OCI-LY7 (cell line): ENCODE results near the gene PRPF38B. TPM values are rescaled to one million over a fixed set of nuclear protein-coding genes. Genes with fewer than 3 reads are reported as not detected.

ENCODE experiments used
- BruUV-seq: library from RNA; stranded (reverse); fragments of 400-500 nt; replicated peaks from 2 replicates; lab custom pipeline; 2021; lab: Mats Ljungman, UMichigan
- CTCF ChIA-PET: fragments of 300-600 bp; sonication (Branson Sonifier 250); formaldehyde crosslinking; loops from one replicate; lab custom pipeline; 2022; ENCODE audit warnings: antibody characterized with exemption; ENCODE audit not compliant: unreplicated experiment; lab: Charles Lee
- POLR2A ChIA-PET: fragments of 300-600 bp; sonication (Branson Sonifier 250); formaldehyde crosslinking; loops from one replicate; lab custom pipeline; 2022; ENCODE audit warnings: antibody characterized with exemption; lab: Charles Lee
- DNase-seq: peaks from one replicate; pipeline ENCODE4 v3.0.0-alpha.2; 2015; ENCODE audit warnings: low spot score
- H2AFZ ChIP-seq: fragments of 200-600 bp; sonication (generic), shearing (Covaris generic); 2 replicates; pipeline ENCODE4 v1.6.1; 2014; ENCODE audit warnings: mild to moderate bottlenecking, antibody characterized with exemption, low read length, moderate library complexity
- H3K27ac ChIP-seq: fragments of 200-600 bp; sonication (generic); 2 replicates; pipeline ENCODE4 v1.5.1; 2014; ENCODE audit warnings: mixed run types, low read depth, mild to moderate bottlenecking, moderate library complexity, low read length, inconsistent platforms; ENCODE audit not compliant: poor library complexity, severe bottlenecking
- H3K36me3 ChIP-seq: fragments of 200-600 bp; sonication (generic); 2 replicates; pipeline ENCODE4 v1.6.1; 2014; ENCODE audit warnings: mild to moderate bottlenecking, antibody characterized with exemption, low read length, moderate library complexity, mixed read lengths; ENCODE audit not compliant: insufficient read depth
- H3K4me1 ChIP-seq: fragments of 200-600 bp; sonication (generic); 2 replicates; pipeline ENCODE4 v1.5.1; 2014; ENCODE audit warnings: mild to moderate bottlenecking, low read length; ENCODE audit not compliant: insufficient read depth, poor library complexity, severe bottlenecking
- H3K4me2 ChIP-seq: fragments of 200-600 bp; sonication (generic); 2 replicates; pipeline ENCODE4 v1.6.1; 2014; ENCODE audit warnings: mild to moderate bottlenecking, low read length
- H3K4me3 ChIP-seq: fragments of 200-600 bp; sonication (generic); 2 replicates; pipeline ENCODE4 v1.5.1; 2014; ENCODE audit warnings: mild to moderate bottlenecking, low read depth, low read length; ENCODE audit not compliant: poor library complexity, severe bottlenecking
- H3K79me2 ChIP-seq: fragments of 200-600 bp; sonication (generic); 2 replicates; pipeline ENCODE4 v1.6.1; 2016; ENCODE audit warnings: low read depth, mild to moderate bottlenecking, low read length, moderate library complexity, mixed read lengths; ENCODE audit not compliant: insufficient read depth
- H3K9me2 ChIP-seq: fragments of 200-600 bp; sonication (generic); 2 replicates; pipeline ENCODE4 v1.6.1; 2016; ENCODE audit warnings: mild to moderate bottlenecking, low read length, mixed read lengths; ENCODE audit not compliant: insufficient read depth
- H3K9me3 ChIP-seq: fragments of 200-600 bp; sonication (generic); 2 replicates; pipeline ENCODE4 v1.6.1; 2014; ENCODE audit warnings: mild to moderate bottlenecking, mixed run types, low read length, mixed read lengths
- H4K20me1 ChIP-seq: fragments of 200-600 bp; sonication (generic); 2 replicates; pipeline ENCODE4 v1.6.1; 2014; ENCODE audit warnings: mild to moderate bottlenecking, antibody characterized with exemption, low read length, moderate library complexity, mixed read lengths; ENCODE audit not compliant: insufficient read depth
- EZH2phosphoT487 ChIP-seq: fragments of 200-600 bp; sonication (generic); IDR thresholded peaks from 2 replicates; pipeline ENCODE4 v1.6.1; 2018; ENCODE audit warnings: low read depth, borderline replicate concordance, mild to moderate bottlenecking, mixed run types, antibody characterized with exemption, low read length, moderate library complexity, mixed read lengths
- intact Hi-C: fragments of 100-400 bp; cut with micrococcal nuclease; formaldehyde crosslinking; loops from one replicate; pipeline ENCODE4 v1.10.0; 2022; ENCODE audit not compliant: unreplicated experiment
- total RNA-seq, 2 experiments: library from RNA; depleted of rRNA in 1 of 2; stranded (reverse); fragments of >200 nt in 1 of 2; shearing (Covaris generic) in 1 of 2; gene quantifications; 2 replicates each; pipeline ENCODE4 v1.2.3, GENCODE V29; 2014 to 2022
- TF ChIP-seq, protein P1 (sequence below): fragments of 200-600 bp; sonication (generic); conservative IDR thresholded peaks from 2 replicates; pipeline ENCODE4 v1.5.1; 2014; ENCODE audit warnings: mild to moderate bottlenecking, antibody characterized with exemption, low read length, moderate library complexity, mixed read lengths

The PRPF38B gene
- total RNA-seq, 2 experiments from 2014 or later, result 47.4 to 73.8 TPM

DNA sequence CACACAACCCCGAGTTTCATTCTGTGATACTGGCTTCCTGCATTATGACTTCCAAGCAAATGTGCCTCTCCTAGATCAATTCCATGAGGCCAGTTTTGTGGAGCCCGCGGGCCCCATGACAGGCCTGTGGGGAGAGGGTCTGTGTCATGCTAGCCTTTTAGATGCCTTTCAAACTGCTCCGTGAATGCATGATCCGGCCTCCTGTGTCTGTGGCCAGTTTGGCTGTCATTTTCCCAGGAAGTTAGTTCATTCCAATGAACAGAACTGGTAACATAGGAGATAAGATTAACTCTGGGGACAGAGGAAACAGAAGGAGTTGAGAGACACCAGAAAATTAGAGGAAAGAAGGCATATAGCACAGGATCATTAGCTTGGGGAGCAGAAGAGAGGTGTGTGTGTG is 23.8 kb downstream of the PRPF38B start:
- TF ChIP-seq EZH2phosphoT487, result no peak
- TF ChIP-seq, protein P1, sequence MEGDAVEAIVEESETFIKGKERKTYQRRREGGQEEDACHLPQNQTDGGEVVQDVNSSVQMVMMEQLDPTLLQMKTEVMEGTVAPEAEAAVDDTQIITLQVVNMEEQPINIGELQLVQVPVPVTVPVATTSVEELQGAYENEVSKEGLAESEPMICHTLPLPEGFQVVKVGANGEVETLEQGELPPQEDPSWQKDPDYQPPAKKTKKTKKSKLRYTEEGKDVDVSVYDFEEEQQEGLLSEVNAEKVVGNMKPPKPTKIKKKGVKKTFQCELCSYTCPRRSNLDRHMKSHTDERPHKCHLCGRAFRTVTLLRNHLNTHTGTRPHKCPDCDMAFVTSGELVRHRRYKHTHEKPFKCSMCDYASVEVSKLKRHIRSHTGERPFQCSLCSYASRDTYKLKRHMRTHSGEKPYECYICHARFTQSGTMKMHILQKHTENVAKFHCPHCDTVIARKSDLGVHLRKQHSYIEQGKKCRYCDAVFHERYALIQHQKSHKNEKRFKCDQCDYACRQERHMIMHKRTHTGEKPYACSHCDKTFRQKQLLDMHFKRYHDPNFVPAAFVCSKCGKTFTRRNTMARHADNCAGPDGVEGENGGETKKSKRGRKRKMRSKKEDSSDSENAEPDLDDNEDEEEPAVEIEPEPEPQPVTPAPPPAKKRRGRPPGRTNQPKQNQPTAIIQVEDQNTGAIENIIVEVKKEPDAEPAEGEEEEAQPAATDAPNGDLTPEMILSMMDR, result no peak
- Histone ChIP-seq H3K4me3 (no peak overlapping the region), H3K4me1 (no peaks in the 10 kb centered on the region), H3K4me2 (no peak overlapping the region), H3K36me3 (no peaks in the 10 kb centered on the region), H3K9me2 (no peaks in the 10 kb centered on the region), H3K79me2 (no peaks in the 10 kb centered on the region), H2AFZ (no peak overlapping the region), H3K27ac (no peak overlapping the region), H4K20me1 (no peaks in the 10 kb centered on the region), H3K9me3 (no peaks in the 10 kb centered on the region)
- intact Hi-C loops, result no loop called here
- POLR2A ChIA-PET, result no interaction called here
- no peak for DNase-seq
- CTCF ChIA-PET, result no interaction called here
- no TSS peak for BruUV-seq

DNA sequence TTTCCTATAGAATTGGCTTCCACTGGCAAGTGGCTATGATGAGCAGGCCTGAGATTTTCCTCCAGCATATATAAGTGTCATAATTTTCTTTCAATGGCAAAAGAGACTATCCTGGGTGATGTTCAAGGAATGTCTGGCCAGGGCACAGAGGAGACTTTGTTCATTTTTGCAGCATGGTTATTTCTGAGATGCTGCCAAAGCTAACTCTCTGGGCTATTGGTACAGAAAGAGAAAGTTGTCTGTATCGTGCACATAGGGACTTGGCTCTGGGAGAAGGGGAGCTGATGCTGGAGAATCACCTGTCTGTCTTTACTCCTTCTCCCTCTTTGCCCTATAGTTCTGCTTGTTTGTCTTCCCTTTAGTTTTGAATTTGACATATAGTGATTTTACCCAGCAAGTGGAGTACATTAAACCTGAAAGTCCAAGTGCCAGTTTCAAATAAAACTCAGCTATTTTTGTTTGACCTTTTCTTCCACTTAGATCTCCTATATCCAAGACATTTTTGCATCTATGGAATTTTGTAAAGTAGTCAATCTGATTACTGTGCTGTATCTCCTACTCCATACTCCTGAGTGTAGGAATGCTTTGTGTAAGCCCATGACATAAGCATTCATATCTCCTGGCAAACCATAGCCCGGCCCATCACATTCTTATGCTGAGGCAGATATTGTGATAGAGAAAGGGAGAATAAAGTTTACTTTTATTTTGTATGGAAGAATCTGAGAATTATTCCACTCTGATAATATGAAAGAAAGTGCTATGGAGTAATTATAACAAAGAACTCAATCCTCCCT is 24.5 kb downstream of the PRPF38B start:
- no peak for DNase-seq
- Histone ChIP-seq H3K4me2 (no peak overlapping the region), H4K20me1 (no peaks in the 10 kb centered on the region), H2AFZ (no peak overlapping the region), H3K36me3 (no peaks in the 10 kb centered on the region), H3K9me3 (no peaks in the 10 kb centered on the region), H3K9me2 (no peaks in the 10 kb centered on the region), H3K27ac (no peak overlapping the region), H3K4me1 (no peaks in the 10 kb centered on the region), H3K79me2 (no peaks in the 10 kb centered on the region), H3K4me3 (no peak overlapping the region)
- ChIA-PET POLR2A (no interaction called here), CTCF (no interaction called here)
- intact Hi-C loops, result no loop called here
- BruUV-seq, result no TSS peak
- TF ChIP-seq, protein P1, result no peak
- TF ChIP-seq EZH2phosphoT487, result no peak

DNA sequence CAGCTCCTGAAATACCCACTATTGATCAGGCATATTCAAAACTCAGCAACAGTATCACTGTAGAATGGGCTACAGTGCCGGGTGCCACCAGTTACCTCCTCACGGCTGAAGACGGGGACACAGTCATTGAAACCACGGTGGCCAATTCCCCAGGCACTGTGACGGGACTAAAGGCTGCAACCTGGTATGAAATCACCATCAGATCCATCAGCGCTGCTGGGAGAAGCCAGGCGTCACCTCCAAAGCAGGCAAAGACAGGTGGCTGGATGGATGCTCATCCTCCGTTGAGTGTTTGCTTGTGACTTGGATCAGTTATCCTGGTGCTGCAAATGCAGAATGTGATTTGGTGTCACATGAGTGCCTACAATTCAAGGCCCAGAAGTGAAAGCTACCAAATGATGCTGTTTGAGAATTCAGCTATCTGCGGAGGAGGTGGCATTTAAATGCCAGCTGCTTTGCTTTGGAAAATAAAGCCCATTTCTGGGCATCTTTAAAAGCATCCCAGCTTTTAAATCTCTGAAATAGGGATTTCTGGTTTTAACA is 25.7 kb downstream of the PRPF38B start:
- Histone ChIP-seq H4K20me1 (no peaks in the 10 kb centered on the region), H3K36me3 (no peaks in the 10 kb centered on the region), H3K79me2 (no peaks in the 10 kb centered on the region), H2AFZ (no peak overlapping the region), H3K9me2 (no peaks in the 10 kb centered on the region), H3K4me1 (no peaks in the 10 kb centered on the region), H3K27ac (no peak overlapping the region), H3K4me2 (no peak overlapping the region), H3K4me3 (no peak overlapping the region), H3K9me3 (no peaks in the 10 kb centered on the region)
- BruUV-seq, result no TSS peak
- ChIA-PET POLR2A (no interaction called here), CTCF (no interaction called here)
- DNase-seq, result no peak
- intact Hi-C loops, result no loop called here
- TF ChIP-seq, protein P1, result no peak
- TF ChIP-seq EZH2phosphoT487, result no peak
